WTC11 (cell line): ENCODE data around the gene SORCS1. TPM values are rescaled to one million over a fixed set of nuclear protein-coding genes. Genes with fewer than 3 reads are reported as not detected.

Experiments
- ATAC-seq: fragments of 200-7000 bp; cut with Tn5 transposase; 2 replicates; pipeline ENCODE4 v1.10.0; 2021; ENCODE audit warnings: mild to moderate bottlenecking, moderate library complexity
- CTCF ChIA-PET: fragments of 300-600 bp; sonication (Branson Sonifier 250); formaldehyde crosslinking; loops from one replicate; lab custom pipeline; 2021; ENCODE audit warnings: antibody characterized with exemption; lab: Charles Lee
- POLR2A ChIA-PET: fragments of 350-600 bp; sonication (Branson Sonifier 250); formaldehyde crosslinking; loops from one replicate; lab custom pipeline; 2021; ENCODE audit warnings: antibody characterized with exemption; lab: Charles Lee
- DNase-seq: peaks from one replicate; pipeline ENCODE4 v3.0.0; 2021; ENCODE audit warnings: low spot score
- H3K27ac Mint-ChIP-seq: 2 replicates; pipeline ENCODE4 v1.8.0; 2021; ENCODE audit warnings: mixed read lengths
- H3K27me3 Mint-ChIP-seq: 2 replicates; pipeline ENCODE4 v1.8.0; 2021; ENCODE audit warnings: low read depth, mild to moderate bottlenecking, moderate library complexity, mixed read lengths
- H3K36me3 Mint-ChIP-seq: 2 replicates; pipeline ENCODE4 v1.8.0; 2021; ENCODE audit warnings: mixed read lengths
- H3K4me1 Mint-ChIP-seq: 2 replicates; pipeline ENCODE4 v1.8.0; 2022; ENCODE audit warnings: mixed read lengths
- H3K4me3 Mint-ChIP-seq: 2 replicates; pipeline ENCODE4 v1.8.0; 2021; ENCODE audit warnings: mild to moderate bottlenecking, moderate library complexity, mixed read lengths
- H3K9me3 Mint-ChIP-seq: 2 replicates; pipeline ENCODE4 v1.8.0; 2021; ENCODE audit warnings: mixed read lengths
- ATF1 ChIP-seq: sonication (generic); formaldehyde crosslinking; IDR thresholded peaks from 2 replicates; pipeline ENCODE4 v1.8.1; 2023; ENCODE audit warnings: mild to moderate bottlenecking, moderate library complexity, missing genetic modification reagents
- ELF4 ChIP-seq: sonication (generic); formaldehyde crosslinking; IDR thresholded peaks from 2 replicates; pipeline ENCODE4 v1.8.1; 2022; ENCODE audit warnings: low read depth, mild to moderate bottlenecking, moderate library complexity, missing genetic modification reagents
- EMX1 ChIP-seq: fragments of 250-450 bp; sonication (Bioruptor Pico); IDR thresholded peaks from 2 replicates; pipeline ENCODE4 v1.8.0; 2021; ENCODE audit warnings: mild to moderate bottlenecking
- FOXK1 ChIP-seq: sonication (generic); formaldehyde crosslinking; IDR thresholded peaks from 2 replicates; pipeline ENCODE4 v1.8.0; 2022; ENCODE audit warnings: mild to moderate bottlenecking, moderate library complexity, missing genetic modification reagents
- HMGA2 ChIP-seq: fragments of 250-450 bp; sonication (Bioruptor Pico); IDR thresholded peaks from 2 replicates; pipeline ENCODE4 v1.4.0; 2021; ENCODE audit warnings: mild to moderate bottlenecking, moderate library complexity
- IRF2 ChIP-seq: sonication (generic); formaldehyde crosslinking; IDR thresholded peaks from 2 replicates; pipeline ENCODE4 v1.8.0; 2022; ENCODE audit warnings: low read depth, missing genetic modification reagents, borderline replicate concordance
- MYBL2 ChIP-seq: sonication (generic); formaldehyde crosslinking; IDR thresholded peaks from 2 replicates; pipeline ENCODE4 v1.8.1; 2023; ENCODE audit warnings: mild to moderate bottlenecking, moderate library complexity, missing genetic modification reagents
- NFYB ChIP-seq: sonication (generic); formaldehyde crosslinking; conservative IDR thresholded peaks from 2 replicates; pipeline ENCODE4 v1.8.0; 2022; ENCODE audit warnings: low read depth, missing genetic modification reagents
- NR3C1 ChIP-seq: sonication (generic); formaldehyde crosslinking; conservative IDR thresholded peaks from 2 replicates; pipeline ENCODE4 v1.8.1; 2023; ENCODE audit warnings: low read depth, mild to moderate bottlenecking, missing genetic modification reagents
- SMAD3 ChIP-seq: sonication (generic); formaldehyde crosslinking; IDR thresholded peaks from 2 replicates; pipeline ENCODE4 v1.8.0; 2022; ENCODE audit warnings: missing genetic modification reagents, mild to moderate bottlenecking, borderline replicate concordance
- SMAD4 ChIP-seq: sonication (generic); formaldehyde crosslinking; IDR thresholded peaks from 2 replicates; pipeline ENCODE4 v1.8.0; 2022; ENCODE audit warnings: mild to moderate bottlenecking, missing genetic modification reagents
- TEAD1 ChIP-seq: sonication (generic); formaldehyde crosslinking; IDR thresholded peaks from 2 replicates; pipeline ENCODE4 v1.8.0; 2022; ENCODE audit warnings: mild to moderate bottlenecking, missing genetic modification reagents
- TP53 ChIP-seq: sonication (generic); formaldehyde crosslinking; IDR thresholded peaks from 2 replicates; pipeline ENCODE4 v1.8.1; 2023; ENCODE audit warnings: mild to moderate bottlenecking, missing genetic modification reagents
- ZNF396 ChIP-seq: fragments of 250-450 bp; sonication (Bioruptor Pico); IDR thresholded peaks from 2 replicates; pipeline ENCODE4 v1.8.0; 2021; ENCODE audit warnings: mild to moderate bottlenecking, moderate library complexity, borderline replicate concordance
- total RNA-seq: library from RNA; stranded (reverse); gene quantifications from 3 replicates; pipeline ENCODE4 v1.2.3, GENCODE V29; 2021
- TF ChIP-seq, protein P1 (sequence below): sonication (generic); formaldehyde crosslinking; IDR thresholded peaks from 2 replicates; pipeline ENCODE4 v1.8.1; 2023; ENCODE audit warnings: mild to moderate bottlenecking, missing genetic modification reagents, borderline replicate concordance
- TF ChIP-seq, protein P2 (sequence below): fragments of 250-450 bp; sonication (Bioruptor Pico); IDR thresholded peaks from 2 replicates; pipeline ENCODE4 v1.9.0; 2021; ENCODE audit warnings: mild to moderate bottlenecking
- TF ChIP-seq, protein P3 (sequence below): sonication (generic); formaldehyde crosslinking; conservative IDR thresholded peaks from 2 replicates; pipeline ENCODE4 v1.8.1; 2022; ENCODE audit warnings: mild to moderate bottlenecking, missing genetic modification reagents
- TF ChIP-seq, protein P4 (sequence below): fragments of 250-450 bp; sonication (Bioruptor Pico); conservative IDR thresholded peaks from 2 replicates; pipeline ENCODE4 v1.9.0; 2021; ENCODE audit warnings: mild to moderate bottlenecking
- TF ChIP-seq, protein P5 (sequence below): sonication (generic); formaldehyde crosslinking; IDR thresholded peaks from 2 replicates; pipeline ENCODE4 v1.8.1; 2023; ENCODE audit warnings: mild to moderate bottlenecking, missing genetic modification reagents
- TF ChIP-seq, protein P6 (sequence below): fragments of 250-450 bp; sonication (Bioruptor Pico); IDR thresholded peaks from 2 replicates; pipeline ENCODE4 v1.9.0; 2021; ENCODE audit warnings: mild to moderate bottlenecking

Gene SORCS1
- total RNA-seq, 1 experiment from 2014 or later = 3.3 TPM

DNA sequence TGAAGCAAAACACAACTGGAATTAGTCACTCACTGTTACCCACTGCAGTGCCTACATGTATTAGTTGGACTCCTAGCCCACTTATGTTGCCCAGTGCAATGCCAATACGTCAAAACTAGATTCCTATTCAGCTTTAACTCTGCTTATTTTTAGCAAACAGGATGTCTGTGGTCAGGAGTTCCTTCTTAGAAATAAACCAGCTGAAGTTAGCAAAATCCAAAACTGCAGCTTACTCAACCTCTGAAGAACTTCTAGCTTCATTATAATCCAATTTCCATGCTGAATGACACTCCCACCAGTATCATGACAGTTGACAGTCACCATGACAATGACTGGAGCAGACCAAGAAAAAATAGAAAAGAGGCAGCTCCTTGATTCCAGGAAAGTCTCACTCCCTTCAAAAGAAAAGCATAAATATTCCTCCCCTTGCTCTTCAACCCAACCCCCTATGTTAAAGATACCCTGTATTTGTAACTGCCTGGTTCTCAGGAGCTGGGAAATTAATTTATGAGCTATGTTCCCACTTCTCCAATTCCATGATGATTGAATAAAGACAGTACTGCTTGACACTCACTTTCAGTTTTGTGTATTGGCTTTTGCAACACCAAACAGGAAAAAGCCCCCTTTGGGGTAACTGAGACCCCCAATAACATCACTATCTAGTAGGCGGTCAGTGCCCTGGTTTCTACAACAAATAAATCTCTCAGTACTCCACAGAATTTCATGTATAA, 327.4 kb downstream of the SORCS1 start:
- ATAC-seq = no peak
- TF ChIP-seq, protein P1, sequence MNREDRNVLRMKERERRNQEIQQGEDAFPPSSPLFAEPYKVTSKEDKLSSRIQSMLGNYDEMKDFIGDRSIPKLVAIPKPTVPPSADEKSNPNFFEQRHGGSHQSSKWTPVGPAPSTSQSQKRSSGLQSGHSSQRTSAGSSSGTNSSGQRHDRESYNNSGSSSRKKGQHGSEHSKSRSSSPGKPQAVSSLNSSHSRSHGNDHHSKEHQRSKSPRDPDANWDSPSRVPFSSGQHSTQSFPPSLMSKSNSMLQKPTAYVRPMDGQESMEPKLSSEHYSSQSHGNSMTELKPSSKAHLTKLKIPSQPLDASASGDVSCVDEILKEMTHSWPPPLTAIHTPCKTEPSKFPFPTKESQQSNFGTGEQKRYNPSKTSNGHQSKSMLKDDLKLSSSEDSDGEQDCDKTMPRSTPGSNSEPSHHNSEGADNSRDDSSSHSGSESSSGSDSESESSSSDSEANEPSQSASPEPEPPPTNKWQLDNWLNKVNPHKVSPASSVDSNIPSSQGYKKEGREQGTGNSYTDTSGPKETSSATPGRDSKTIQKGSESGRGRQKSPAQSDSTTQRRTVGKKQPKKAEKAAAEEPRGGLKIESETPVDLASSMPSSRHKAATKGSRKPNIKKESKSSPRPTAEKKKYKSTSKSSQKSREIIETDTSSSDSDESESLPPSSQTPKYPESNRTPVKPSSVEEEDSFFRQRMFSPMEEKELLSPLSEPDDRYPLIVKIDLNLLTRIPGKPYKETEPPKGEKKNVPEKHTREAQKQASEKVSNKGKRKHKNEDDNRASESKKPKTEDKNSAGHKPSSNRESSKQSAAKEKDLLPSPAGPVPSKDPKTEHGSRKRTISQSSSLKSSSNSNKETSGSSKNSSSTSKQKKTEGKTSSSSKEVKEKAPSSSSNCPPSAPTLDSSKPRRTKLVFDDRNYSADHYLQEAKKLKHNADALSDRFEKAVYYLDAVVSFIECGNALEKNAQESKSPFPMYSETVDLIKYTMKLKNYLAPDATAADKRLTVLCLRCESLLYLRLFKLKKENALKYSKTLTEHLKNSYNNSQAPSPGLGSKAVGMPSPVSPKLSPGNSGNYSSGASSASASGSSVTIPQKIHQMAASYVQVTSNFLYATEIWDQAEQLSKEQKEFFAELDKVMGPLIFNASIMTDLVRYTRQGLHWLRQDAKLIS (CRISPR knock-in tag) = no peak
- TF ChIP-seq EMX1 (CRISPR knock-in tag) = no peak
- no peak for TF ChIP-seq FOXK1 (CRISPR knock-in tag)
- H3K4me1 Mint-ChIP-seq = no peaks in the 10 kb centered on the region
- H3K4me3 Mint-ChIP-seq = no peak overlapping the region
- DNase-seq = no peak
- no peaks in the 10 kb centered on the region for H3K27me3 Mint-ChIP-seq
- no peak overlapping the region for H3K27ac Mint-ChIP-seq
- CTCF ChIA-PET = no interaction called here
- no peaks in the 10 kb centered on the region for H3K36me3 Mint-ChIP-seq
- H3K9me3 Mint-ChIP-seq = peaks cover 5% of the 10 kb centered on the region
- POLR2A ChIA-PET = no interaction called here

DNA sequence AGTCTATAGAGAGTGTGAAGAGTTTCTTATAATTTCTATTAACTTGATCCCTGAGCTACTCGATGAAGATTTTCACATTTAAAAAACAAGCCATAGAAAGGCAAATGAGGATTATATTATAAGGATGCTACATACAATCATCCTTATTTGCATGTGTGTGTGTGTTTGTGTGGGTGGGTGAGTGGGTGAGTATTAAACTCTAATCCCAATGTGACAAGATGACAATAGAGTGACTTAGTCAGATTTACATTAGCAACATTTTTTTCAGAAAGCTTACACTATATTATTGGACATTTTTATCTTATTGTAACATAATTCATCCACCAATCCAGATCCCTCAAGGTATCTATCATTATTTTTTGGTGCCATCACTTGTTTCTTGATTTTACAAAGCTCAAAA, 331.7 kb downstream of the SORCS1 start:
- Mint-ChIP-seq H3K36me3 (no peaks in the 10 kb centered on the region), H3K4me1 (no peaks in the 10 kb centered on the region), H3K4me3 (no peak overlapping the region), H3K27me3 (no peaks in the 10 kb centered on the region), H3K9me3 (no peaks in the 10 kb centered on the region), H3K27ac (no peak overlapping the region)
- ChIA-PET CTCF (no interaction called here), POLR2A (interaction anchor here (0.6 kb wide), 1 partner anchor 123 kb away, joined by 7 read pairs; no protein-coding TSS in a partner anchor)
- no peak for ATAC-seq
- TF ChIP-seq HMGA2 = no peak
- TF ChIP-seq NFYB (CRISPR knock-in tag) = no peak
- no peak for TF ChIP-seq ATF1
- no peak for TF ChIP-seq ELF4 (CRISPR knock-in tag)
- TF ChIP-seq SMAD4 (CRISPR knock-in tag) = no peak
- TF ChIP-seq EMX1 (CRISPR knock-in tag) = no peak
- TF ChIP-seq TEAD1 (CRISPR knock-in tag) = no peak
- TF ChIP-seq, protein P2, sequence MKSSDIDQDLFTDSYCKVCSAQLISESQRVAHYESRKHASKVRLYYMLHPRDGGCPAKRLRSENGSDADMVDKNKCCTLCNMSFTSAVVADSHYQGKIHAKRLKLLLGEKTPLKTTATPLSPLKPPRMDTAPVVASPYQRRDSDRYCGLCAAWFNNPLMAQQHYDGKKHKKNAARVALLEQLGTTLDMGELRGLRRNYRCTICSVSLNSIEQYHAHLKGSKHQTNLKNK (CRISPR knock-in tag) = no peak
- TF ChIP-seq, protein P3, sequence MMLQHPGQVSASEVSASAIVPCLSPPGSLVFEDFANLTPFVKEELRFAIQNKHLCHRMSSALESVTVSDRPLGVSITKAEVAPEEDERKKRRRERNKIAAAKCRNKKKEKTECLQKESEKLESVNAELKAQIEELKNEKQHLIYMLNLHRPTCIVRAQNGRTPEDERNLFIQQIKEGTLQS (CRISPR knock-in tag) = no peak
- TF ChIP-seq, protein P4, sequence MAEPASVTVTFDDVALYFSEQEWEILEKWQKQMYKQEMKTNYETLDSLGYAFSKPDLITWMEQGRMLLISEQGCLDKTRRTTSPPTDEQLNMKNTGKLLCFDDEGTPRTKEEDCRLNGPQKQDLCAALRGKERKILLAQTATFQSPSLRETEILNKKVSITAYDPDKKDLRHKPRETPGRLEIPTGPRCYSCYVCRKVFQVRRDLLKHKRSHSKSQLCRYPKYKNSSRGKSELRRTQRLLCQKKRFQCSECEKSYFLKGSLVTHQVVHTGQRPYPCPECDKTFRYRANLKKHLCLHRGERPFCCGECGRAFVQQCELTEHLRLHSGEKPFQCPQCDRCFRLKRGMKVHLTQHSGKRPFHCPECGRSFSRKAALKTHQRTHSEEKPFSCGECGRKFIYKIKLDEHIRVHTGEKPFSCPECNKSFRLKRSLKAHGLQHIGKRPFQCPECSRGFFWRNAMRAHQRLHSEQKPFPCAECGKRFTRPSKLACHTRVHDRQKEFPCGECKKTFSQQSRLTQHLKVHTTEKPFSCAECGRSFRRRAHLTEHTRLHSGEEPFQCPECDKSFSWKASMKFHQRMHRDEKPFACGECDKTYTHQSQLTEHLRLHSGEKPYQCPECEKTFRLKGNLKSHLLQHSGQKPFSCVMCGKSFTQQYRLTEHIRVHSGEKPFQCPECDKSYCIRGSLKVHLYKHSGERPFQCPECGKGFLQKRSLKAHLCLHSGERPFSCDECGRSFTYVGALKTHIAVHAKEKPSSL (CRISPR knock-in tag) = no peak
- TF ChIP-seq SMAD3 (CRISPR knock-in tag) = no peak
- TF ChIP-seq, all 79 proteins: peak for 0
- no peak for DNase-seq

DNA sequence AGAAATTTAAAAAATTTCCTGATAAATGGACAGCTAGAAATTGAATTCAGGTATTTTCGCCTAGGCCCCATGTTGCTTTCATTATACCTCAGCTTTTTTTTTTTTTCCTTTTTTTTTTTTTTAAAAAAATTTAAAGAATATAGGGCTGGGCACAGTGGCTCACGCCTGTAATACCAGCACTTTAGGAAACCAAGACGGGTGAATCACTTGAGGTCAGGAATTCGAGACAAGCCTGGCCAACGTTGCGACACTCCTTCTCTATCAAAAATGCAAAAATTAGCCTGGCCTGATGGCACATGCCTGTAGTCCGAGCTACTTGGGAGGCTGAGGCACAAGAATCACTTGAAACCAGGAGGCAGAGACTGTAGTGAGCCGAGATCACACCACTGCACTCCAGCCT, 334.0 kb downstream of the SORCS1 start:
- Mint-ChIP-seq H3K36me3 (no peaks in the 10 kb centered on the region), H3K4me1 (no peaks in the 10 kb centered on the region), H3K9me3 (no peaks in the 10 kb centered on the region), H3K27ac (no peak overlapping the region), H3K4me3 (no peak overlapping the region), H3K27me3 (no peaks in the 10 kb centered on the region)
- no peak for ATAC-seq
- DNase-seq = no peak
- ChIA-PET CTCF (no interaction called here), POLR2A (no interaction called here)
- TF ChIP-seq, protein P5, sequence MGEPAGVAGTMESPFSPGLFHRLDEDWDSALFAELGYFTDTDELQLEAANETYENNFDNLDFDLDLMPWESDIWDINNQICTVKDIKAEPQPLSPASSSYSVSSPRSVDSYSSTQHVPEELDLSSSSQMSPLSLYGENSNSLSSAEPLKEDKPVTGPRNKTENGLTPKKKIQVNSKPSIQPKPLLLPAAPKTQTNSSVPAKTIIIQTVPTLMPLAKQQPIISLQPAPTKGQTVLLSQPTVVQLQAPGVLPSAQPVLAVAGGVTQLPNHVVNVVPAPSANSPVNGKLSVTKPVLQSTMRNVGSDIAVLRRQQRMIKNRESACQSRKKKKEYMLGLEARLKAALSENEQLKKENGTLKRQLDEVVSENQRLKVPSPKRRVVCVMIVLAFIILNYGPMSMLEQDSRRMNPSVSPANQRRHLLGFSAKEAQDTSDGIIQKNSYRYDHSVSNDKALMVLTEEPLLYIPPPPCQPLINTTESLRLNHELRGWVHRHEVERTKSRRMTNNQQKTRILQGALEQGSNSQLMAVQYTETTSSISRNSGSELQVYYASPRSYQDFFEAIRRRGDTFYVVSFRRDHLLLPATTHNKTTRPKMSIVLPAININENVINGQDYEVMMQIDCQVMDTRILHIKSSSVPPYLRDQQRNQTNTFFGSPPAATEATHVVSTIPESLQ = no peak
- TF ChIP-seq MYBL2 (CRISPR knock-in tag) (no peak), TP53 (no peak), ZNF396 (CRISPR knock-in tag) (no peak), IRF2 (no peak), NR3C1 (no peak)
- TF ChIP-seq, protein P6, sequence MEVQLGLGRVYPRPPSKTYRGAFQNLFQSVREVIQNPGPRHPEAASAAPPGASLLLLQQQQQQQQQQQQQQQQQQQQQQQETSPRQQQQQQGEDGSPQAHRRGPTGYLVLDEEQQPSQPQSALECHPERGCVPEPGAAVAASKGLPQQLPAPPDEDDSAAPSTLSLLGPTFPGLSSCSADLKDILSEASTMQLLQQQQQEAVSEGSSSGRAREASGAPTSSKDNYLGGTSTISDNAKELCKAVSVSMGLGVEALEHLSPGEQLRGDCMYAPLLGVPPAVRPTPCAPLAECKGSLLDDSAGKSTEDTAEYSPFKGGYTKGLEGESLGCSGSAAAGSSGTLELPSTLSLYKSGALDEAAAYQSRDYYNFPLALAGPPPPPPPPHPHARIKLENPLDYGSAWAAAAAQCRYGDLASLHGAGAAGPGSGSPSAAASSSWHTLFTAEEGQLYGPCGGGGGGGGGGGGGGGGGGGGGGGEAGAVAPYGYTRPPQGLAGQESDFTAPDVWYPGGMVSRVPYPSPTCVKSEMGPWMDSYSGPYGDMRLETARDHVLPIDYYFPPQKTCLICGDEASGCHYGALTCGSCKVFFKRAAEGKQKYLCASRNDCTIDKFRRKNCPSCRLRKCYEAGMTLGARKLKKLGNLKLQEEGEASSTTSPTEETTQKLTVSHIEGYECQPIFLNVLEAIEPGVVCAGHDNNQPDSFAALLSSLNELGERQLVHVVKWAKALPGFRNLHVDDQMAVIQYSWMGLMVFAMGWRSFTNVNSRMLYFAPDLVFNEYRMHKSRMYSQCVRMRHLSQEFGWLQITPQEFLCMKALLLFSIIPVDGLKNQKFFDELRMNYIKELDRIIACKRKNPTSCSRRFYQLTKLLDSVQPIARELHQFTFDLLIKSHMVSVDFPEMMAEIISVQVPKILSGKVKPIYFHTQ = no peak
